ENCODE results near the gene HUS1B.
A peak's percentile ranks its signal among the peaks of the same experiment; 100 is the strongest.
"Not testable (repeated sequence)": the region's sequence is repeated elsewhere in the genome, so short reads cannot be mapped to it uniquely, and the experiment has no call there.

HUS1B gene

DNA sequence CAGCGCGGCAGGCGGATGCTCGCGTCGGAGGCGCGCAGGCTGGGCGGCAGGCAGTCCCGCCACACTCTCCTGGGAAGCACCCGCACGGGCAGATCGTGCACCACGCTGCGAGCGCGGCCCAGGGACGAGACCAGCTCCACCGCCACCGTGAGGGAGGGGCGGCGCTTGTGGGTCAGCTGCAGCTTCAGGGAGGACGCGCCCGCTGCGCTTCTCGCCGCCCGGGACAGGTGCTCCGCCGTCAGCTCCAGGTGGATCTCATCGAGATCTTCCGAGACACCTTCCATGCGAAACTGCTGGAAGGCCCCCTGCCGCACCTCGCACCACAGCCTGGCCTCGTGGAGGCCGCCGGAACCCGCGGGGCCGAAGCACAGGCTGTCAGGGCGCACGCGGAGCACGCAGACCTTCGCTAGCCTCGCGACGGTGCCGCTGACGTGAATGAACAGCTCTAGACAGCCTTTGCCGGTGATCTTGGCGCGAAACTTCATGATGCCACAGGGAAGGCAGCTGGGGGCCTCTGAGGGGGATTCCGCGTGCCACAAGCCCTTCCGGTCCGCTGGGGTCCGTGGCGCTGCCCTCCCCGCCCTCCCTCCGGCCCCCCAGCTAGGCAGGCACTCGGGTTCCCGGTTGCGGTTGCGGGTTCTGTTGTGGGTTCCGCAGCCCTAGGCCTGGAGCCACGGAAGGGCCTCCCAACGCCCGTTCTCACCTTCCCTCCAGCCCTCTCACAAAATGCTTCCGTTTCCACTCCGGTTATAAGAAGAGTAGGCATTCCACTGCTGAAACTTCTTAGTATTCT is at the start of gene HUS1B:
HUS1B (minus strand) TSS at position 641 of the 793 bp plus-strand sequence; CDS start at position 485, 156 bp downstream.
- no peak for DNase-seq

DNA sequence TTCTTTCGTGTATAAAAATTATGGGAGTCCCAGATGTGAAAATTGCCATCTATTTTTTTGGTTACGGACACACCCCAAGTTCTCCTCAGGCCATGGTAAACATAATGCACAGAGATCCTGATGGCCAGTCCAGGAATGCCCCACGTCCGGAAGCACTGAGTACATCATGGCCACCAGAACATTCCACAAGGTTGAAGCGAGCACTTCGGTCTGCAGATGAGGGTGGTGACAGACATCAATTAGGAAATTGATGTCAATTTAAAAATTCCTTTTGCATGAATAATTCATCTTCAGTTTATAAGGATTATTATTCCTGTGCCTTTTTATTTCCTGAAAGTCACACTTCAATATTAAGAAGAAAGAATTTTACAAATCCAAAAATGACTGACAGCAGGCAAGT is 49.2 kb upstream of the HUS1B start:
- no peak for DNase-seq

DNA sequence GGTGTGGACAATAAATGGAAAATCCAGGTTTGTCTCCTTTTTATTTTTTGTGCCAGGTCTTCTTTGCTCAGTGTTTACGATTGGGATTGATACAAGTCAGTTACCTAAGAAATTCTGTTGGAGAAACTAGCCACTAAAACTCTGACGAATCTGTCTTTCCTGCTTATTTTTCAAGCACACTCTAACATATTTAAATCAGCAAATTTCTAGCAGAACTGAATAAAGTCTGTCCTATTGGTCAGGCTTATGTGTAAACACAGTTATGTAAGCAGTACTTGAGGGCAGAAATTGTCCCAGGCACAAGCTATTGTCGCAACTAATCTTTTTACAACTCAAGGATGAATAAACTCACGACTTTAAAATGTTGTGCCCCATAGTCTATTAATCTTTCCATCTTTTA is 48.1 kb upstream of the HUS1B start:
- DNase-seq: no peak

DNA sequence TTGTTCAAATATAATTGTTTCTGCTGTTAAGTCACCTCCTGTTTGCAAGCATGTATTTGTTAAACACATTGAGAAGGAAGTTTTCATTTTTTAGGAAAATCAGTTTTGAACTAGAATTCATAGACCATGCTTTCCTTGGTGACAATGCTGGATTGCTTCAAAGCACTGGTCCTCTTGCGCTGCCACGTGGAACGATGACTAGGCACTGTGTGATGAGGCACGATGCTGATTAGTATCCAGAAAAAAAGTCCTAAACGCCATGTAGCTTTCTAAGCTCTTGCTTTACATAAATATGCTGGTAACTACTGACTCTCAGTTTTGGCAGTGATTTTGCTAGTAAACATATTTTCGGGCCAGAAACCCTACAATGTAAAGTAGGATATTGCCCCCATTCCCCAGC is 47.1 kb upstream of the HUS1B start:
- no peak for DNase-seq

DNA sequence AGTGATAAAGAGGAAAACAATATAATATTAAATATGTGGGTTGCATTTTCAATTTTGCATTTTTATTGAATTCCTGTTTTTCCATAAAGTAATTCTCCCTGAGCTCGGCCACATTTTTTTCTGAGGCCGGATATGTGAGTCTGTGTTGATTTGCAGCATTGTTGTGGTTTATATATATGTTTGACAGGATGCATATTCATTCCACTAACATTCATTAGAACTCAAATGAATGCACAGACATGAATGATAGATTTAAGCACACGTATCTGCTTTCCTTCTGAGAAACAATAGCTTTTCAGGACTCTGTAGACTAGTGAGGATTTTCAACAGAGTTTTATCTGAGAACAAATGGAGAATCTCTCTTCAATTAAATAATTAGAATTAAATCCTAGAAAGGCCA is 46.7 kb upstream of the HUS1B start:
- DNase-seq: no peak

DNA sequence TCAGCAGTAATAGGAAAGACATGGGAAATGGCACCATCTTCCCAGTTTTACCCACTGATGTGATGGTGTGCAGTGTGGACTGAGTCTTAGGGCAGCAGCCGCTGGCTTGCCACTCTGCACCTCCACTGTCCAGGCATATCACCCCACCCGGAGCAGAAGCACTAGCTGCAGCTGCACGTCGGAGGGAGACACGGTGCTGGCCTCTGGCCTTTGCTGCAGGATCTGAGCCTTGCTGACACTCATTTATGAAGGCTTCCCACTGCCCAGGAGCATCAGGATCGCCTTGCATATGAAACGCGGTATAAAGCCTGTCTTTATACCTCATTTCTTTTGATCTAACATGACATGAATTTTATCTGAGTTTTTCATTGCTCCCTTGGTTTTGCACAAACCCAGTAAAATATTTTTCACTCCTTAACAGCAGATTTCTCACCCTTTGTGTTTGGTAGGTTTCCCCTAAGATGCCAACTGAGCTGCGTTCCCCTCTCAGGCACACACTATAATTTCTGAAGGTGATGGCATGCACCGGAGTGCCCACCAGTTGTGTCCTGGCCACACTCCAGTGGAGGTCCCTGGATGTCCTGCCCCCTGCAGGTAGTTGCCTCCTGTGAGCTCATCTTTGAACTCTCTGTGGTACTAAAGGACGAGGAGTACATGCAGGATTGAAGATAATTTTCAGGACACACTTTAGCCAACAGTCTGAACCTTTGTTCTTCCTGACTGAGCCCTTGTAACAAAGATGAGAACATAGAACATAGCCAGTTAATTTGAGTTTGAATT is 45.0 kb upstream of the HUS1B start:
- DNase-seq: no peak

DNA sequence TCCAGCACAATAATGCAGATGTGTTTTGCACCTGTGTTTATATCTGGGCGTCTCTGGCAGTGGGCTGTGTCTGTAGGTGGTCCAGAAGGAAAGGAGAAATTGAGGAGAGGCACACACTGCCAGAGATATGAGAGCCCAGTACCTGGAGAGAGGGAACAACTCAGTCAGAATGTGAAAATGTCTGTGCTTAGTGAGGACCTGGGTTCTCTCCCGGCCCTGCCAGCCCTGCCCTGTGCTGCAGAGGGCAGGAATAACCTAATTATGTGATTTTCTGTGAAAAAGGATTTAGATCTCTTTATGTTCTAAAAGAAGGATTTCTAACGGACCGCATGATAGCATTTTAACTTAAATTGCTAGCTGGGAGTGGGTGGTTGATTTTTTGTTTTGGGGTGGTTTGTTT is 44.3 kb upstream of the HUS1B start:
- no peak for DNase-seq

DNA sequence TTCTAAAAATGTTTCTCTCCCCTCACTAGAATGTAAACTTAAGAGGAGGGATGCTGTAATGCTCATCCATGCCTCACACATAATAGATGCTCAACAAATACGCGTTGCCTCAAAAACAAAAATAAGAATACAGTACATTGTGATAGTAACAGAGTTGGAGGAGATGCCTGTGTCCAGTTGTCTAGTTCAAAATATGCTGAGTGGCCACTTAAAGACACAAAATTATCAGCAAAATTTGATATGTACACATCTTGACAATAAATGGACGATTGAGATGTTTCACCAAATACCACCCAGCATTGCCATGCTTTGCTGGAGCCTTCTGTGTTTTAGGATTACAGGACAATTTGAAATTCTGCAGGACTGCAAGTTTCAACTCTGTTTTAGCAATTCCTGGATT is 43.6 kb upstream of the HUS1B start:
- no peak for DNase-seq

DNA sequence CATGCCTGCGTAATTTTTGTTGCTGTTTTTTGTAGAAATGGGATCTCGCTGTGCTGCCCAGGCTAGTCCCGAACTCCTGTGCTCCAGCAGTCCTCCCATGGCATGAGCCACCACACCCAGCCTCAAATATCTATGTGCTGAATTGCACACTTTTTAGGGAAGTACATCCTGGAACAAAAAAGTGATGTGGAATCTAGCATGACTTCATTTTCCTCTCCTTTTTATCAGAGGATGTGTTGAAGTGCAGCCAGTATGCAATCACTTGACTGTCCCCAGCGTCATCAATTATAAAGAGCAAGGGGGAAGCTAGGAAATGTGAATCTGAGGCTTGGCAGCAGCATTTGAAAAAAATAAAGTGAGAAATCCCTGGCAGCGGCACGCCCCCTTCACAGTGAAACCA is 42.4 kb upstream of the HUS1B start:
- no peak for DNase-seq

DNA sequence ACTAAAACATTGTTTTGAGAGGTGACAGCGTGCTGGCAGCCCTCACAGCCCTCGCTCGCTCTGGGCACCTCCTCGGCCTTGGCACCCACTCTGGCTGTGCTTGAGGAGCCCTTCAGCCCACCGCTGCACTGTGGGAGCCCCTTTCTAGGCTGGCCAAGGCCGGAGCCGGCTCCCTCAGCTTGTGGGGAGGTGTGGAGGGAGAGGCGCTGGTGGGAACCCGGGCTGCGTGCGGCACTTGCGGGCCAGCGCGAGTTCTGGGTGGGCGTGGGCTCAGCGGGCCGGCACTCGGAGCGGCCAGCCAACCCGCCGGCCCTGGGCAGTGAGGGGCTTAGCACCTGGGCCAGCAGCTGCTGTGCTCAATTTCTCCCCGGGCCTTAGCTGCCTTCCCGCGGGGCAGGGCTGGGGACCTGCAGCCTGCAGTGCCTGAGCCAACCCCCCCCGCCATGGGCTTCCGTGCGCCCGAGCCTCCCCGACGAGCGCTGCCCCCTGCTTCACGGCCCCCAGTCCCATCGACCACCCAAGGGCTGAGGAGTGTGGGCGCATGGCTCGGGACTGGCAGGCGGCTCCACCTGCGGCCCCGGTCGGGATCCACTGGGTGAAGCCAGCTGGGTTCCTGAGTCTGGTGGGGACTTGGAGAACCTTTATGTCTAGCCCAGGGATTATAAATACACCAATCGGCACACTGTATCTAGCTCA is 37.7 kb upstream of the HUS1B start:
- not testable (repeated sequence) for DNase-seq

DNA sequence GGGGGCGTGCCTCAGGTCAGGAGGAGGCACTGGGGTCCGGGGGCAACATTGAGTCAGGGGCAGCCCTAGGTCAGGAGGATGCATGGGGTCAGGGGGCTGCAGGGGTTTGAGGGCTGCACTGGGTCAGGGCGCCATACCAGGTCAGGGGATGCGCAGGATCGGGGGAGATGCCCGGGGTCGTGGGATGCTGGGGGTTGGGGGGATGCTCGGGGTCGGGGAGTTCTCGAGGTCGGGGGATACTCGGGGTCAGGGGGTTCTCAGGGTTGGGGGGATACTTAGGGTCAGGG is 36.8 kb upstream of the HUS1B start:
- no peak for DNase-seq

DNA sequence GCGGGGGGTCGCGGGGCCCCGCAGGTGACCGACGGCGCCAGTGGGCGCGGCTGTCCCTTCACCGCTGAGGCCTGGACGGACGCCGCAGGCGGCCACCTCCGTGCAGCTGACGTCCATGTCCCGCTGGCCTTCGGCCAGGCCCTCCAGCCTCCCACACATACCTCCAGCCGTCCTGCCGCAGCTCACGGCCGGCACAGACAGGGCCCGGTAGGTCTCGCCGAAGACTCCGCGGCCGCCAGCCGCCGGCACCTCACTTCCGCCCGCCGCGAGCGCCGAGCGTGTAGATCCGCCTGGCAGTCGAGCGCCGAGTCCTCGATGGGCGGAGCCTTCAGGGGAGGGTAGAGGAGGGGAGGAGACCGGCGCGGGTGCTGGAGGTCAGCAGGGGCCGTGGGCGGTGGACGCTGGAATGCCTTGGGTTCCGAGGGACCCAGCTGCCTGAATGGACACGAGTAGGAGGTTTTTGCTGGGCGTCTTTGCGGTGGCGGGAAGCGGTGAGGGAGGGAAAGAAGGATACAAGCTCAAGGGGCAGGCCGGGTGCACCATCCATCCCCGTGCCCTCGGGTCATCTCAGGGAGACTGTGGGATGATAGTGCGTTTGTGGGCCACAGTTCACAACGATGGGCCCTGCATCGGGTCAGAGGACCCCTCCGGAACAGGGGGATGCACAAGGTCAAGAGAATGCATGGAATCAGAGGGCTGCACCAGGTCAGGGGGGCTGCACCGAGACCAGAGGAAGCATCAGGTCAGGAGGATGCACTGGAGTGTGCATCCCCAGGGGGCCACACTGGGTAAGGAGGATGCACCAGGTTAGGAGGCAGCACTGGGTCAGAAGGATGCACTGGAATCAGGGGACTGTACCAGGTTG is 36.2 kb upstream of the HUS1B start, which contains the start of gene EXOC2:
EXOC2 (minus strand) TSS at position 282 of the 865 bp plus-strand sequence. CDS start 55,321 bp downstream, outside the sequence.
- peak; percentile 86 for DNase-seq

DNA sequence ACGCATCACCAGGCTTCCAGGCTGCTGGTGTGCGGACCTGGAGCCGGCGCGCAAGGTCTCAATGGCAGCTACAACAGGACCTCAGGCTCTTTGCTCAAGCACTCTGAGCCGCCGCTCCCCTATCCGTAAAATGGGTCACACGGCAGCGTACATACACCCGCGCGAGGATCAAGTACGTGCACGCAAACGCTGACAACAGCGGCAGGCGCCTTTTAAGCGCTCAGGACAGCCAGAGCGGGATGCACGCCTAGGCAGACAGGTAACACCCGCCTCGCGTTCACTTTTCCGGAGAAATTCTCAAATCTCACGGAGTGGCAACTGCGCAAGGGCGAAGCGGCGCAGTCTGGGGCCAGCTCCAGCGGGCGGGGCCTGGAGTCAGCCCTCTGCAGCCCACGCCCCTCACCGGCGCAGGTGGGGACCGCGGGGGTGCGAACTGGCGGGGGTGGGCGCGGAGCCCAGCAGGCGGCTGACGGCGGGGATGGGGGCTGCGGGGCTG is 35.5 kb upstream of the HUS1B start:
- DNase-seq: peak; percentile 81

DNA sequence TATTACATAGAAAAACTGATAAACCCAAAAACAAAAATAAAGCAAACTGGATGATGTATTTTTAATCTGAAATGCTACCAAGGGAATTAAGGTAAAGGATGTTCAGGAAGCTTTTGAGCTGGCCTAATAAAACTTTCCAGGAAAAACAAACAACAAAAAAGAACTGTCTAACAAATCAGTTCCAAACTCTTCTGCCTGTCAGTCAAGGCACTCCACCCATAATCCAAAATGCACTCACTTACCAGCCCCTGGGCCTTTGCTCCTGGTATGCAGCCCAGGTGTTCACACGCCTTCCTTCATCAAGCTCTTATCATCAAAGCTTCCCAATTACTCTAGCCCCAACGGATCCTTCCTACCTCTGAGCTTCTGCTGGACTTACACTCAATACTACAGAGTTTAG is 32.3 kb upstream of the HUS1B start:
- DNase-seq: no peak

DNA sequence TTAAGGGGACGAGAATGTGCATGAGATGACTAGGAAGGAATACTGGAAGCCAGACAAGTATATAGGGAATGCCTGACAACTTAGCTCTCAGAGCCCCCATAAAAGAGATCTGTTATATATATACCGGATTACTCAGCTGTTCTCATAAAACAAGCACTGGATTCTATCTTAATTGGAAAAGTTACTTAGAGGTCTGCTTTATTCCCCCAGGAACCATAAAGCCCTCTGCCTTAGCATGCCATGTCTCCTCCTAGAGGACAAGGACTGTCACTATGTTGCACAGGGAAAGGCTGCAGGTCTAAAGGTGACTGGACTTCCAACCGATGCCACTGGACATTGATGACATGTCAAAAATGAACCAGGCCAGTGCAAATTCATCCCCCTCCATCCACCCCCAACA is 29.6 kb upstream of the HUS1B start:
- no peak for DNase-seq

DNA sequence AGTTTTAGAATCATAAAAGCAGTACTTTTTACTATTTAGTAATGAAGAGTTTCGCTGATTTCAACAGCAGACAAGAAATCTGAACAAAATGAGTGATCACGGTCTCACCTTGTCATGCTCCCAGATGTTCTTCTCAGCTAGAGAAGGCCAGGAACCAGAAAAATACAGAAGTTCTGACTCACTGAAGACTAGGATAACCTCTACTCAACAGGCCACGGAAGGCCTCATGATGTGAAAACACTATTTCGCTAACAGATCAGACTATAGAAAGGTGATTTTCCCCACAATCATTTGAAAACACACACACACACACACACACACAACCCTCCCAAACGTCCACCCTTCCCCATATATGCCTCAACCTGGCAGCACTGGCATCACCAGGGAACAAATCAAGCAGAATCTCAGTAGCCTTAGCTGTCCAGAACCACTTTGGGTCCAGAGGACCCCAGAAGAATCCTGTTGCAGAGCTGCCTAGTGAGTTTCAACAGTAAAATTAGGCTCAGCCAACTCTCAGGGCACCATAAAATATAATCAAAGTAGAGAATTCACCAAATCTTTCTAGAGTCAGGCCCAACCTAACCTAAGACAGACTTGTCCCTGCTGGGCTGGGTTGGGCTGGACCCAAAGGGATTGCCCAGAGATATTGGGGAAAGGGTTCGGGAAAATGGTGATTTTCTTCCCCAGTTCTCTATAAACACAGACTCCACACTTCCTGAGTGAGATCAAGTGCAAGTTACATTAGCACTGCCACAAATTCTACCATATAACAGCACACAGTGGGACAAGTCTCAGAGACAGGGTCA is 28.1 kb upstream of the HUS1B start:
- no peak for DNase-seq

DNA sequence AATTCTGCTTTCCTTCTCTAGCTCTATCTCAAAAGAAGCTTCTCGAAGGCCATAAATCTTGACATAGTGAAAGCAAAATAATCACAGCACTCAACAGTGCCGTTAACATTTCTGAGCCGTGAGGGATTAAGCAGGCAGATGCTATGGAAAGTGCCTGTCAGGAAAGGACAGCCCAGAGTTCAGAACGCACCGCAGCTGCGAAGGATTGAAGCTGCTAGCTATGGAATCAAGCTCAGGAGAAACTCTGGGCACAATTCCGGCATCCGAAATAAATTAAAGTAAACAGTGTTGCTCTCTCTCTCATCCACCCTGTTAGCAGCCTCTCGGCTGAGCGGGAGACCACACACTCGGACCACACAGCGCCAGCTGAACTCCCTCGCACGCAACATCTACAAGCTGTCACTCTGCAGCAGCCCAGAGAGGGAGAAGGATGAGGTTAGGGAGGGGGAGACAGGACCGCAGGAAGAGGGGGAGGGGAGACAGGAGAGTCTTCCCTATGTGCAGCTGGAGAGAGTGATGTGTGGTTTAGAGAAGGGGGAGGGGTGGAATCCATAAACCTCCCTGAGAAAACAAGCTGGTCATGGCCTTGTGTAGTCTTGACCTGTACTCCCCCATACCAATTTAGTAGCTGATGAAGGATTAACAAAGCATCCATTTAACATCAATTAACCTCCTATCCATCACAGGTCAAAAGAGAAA is 27.0 kb upstream of the HUS1B start:
- no peak for DNase-seq

DNA sequence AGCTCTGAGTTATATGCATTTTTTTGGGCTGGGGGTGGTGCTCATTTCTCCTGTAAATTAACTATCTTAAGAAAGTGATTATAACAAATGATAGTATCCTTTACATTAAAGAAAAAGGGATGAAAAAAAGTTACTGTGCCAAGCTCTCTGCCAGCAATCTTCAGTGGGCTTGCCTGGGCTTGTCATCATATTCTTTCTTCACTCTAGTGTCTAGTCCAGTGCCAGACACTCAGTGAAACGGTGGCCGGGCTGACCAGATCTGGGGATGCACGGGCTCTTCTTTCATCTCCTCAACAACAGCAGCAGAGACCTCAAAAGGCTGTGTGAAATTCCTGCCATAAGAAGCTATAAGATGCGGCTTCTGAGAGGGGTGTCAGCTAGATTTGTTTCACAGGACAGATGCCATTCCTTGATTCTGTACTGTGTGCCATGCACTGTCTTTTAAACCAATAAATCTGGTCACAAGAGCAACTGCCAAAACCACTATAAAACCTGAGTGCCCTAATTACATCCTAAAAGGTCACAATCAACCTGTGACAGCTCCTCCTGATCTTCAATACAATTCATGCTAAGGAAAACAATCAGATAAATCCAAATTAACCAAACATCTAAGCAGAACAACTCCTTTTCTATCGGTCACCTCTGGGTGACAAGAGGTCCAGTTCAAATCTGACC is 23.9 kb upstream of the HUS1B start:
- no peak for DNase-seq

DNA sequence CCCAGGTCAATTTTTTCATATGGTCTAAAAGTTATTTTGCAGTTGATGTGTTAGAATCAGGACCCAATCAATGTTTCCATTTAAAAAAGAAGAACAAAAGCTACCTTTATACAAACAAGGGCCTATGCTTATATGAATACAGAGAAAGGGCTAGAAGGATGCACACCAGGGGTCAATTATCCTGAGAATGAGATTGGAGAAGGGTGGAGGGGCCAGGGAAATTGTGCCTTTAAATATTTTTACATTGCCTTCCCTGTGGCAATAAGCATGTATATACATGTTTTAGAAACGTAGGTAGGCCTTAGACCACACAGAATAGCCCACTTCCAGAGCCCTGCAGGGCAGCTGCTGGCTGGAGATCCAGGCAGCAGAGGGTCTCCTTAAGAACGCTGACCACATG is 23.4 kb upstream of the HUS1B start:
- DNase-seq: no peak

DNA sequence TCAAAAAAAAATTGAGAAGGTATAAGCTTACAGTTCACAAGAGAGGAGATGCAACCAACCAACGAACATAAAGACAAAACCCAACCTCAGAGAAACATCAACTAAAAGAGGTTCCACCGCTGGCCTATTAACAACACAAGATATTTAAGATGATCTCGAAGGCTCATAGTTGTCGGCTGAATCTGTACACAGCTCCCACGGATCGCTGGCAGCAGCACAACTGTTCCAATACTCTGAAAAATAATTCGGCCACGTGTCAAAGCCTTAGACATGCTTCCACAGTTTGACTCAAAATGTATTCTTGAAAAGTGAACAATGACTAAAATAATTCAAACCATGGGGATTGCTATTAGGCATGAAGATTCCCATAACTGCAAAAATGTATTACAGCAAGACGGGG is 22.4 kb upstream of the HUS1B start:
- DNase-seq: no peak

DNA sequence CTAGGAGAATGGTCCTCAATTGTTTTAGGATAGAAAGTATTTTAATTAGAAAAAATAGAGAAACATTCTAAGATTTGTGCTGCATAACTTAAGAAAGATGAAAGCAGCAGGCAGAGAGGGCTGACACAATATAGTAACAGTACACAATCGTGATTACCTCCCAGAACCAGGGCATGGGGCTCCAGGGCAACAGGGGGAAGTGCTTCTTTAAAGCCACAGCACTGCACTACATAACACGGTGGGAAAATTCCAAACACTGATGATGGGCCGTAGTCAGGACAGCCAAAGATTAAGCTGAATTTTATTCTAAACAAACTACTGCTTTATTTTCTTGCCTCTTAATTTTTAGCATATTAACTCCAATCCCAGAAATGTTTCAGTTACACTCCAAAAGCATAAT is 21.6 kb upstream of the HUS1B start:
- DNase-seq: no peak
